Endothelial cell of umbilical vein (primary cell): Measurements from ENCODE around the gene CLIP3.

Experiments
- CTCF ChIP-seq, 2 donors: IDR thresholded peaks; 1 replicate in 1 of 2; 2 replicates in 1 of 2; pipeline ENCODE4 v1.5.1; 2011; ENCODE audit warnings: low read length in 2 of 2, mild to moderate bottlenecking in 2 of 2, moderate library complexity in 2 of 2, control low read depth in 1 of 2, inconsistent platforms in 1 of 2, low read depth in 1 of 2; ENCODE audit not compliant: insufficient read depth in 1 of 2; ENCODE audit errors: extremely low read depth in 1 of 2
- EZH2 ChIP-seq: IDR thresholded peaks from 2 replicates; pipeline ENCODE4 v1.6.1; 2012; ENCODE audit warnings: borderline replicate concordance, low read depth, mild to moderate bottlenecking, moderate library complexity, low read length, inconsistent platforms; ENCODE audit not compliant: severe bottlenecking
- GATA2 ChIP-seq: IDR thresholded peaks from 2 replicates; pipeline ENCODE4 v1.7.0; 2011; ENCODE audit warnings: low read depth, mild to moderate bottlenecking, moderate library complexity, mixed read lengths, low read length; ENCODE audit not compliant: insufficient read length, insufficient read depth
- MAX ChIP-seq: IDR thresholded peaks from 2 replicates; pipeline ENCODE4 v1.6.1; 2011; ENCODE audit not compliant: insufficient read depth, insufficient read length
- POLR2A ChIP-seq: IDR thresholded peaks from 2 replicates; pipeline ENCODE4 v1.6.1; 2012; ENCODE audit warnings: low read depth, mild to moderate bottlenecking, control low read depth, low read length
- POLR2AphosphoS5 ChIP-seq: IDR thresholded peaks from 2 replicates; pipeline ENCODE4 v1.6.1; 2012; ENCODE audit warnings: low read depth, mild to moderate bottlenecking, control low read depth, low read length, moderate library complexity; ENCODE audit not compliant: insufficient read depth

- TF ChIP-seq EZH2 (no peak), CTCF (IDR thresholded peaks at IDR 0.05; ENCODE audit: extremely low read depth in 1 of 2, insufficient read depth in 1 of 2, low read depth in 1 of 2, low read length in 2 of 2) (no peak), MAX (no peak), POLR2AphosphoS5 (no peak), POLR2A (no peak), GATA2 (no peak)
Measured at GRCh38 chr19:35977446-35978222, 55.0 kb downstream of the CLIP3 start.
